Liver (tissue), 9 donors: ENCODE results near the gene CHN1. TPM values are rescaled to one million over a fixed set of nuclear protein-coding genes. Genes with fewer than 3 reads are reported as not detected.

Experiments used
- DNase-seq: peaks from one replicate; pipeline ENCODE4 v3.0.0-alpha.2; 2017; ENCODE audit warnings: low spot score
- H3K27ac ChIP-seq, 2 donors: one replicate each; pipeline ENCODE4 v1.7.0; 2013; ENCODE audit warnings: inconsistent platforms in 2 of 2, low read length in 2 of 2, control low read depth in 1 of 2, low read depth in 1 of 2, mild to moderate bottlenecking in 1 of 2
- H3K27me3 ChIP-seq, 4 donors: one replicate each; pipeline versions ENCODE4 v1.6.1 to v1.7.0; 2013; ENCODE audit warnings: low read length in 3 of 4, inconsistent platforms in 1 of 4, mild to moderate bottlenecking in 1 of 4, moderate library complexity in 1 of 4; ENCODE audit not compliant: control insufficient read depth in 4 of 4, insufficient read depth in 4 of 4
- H3K36me3 ChIP-seq, 4 donors: one replicate each; pipeline versions ENCODE4 v1.6.1 to v1.7.0; 2013; ENCODE audit warnings: low read length in 3 of 4, mild to moderate bottlenecking in 3 of 4, low read depth in 1 of 4, moderate library complexity in 1 of 4; ENCODE audit not compliant: control insufficient read depth in 4 of 4, insufficient read depth in 3 of 4
- H3K4me1 ChIP-seq, 4 donors: one replicate each; pipeline versions ENCODE4 v1.6.1 to v1.7.0; 2013; ENCODE audit warnings: low read length in 3 of 4, mild to moderate bottlenecking in 3 of 4, moderate library complexity in 1 of 4; ENCODE audit not compliant: control insufficient read depth in 4 of 4, insufficient read depth in 4 of 4
- H3K4me3 ChIP-seq, 3 donors: one replicate each; pipeline versions ENCODE4 v1.6.1 to v1.7.0; 2013; ENCODE audit warnings: low read length in 3 of 3, control low read depth in 1 of 3, low read depth in 1 of 3, mild to moderate bottlenecking in 1 of 3
- H3K9ac ChIP-seq, 2 donors: one replicate each; pipeline ENCODE4 v1.7.0; 2013; ENCODE audit warnings: low read length in 2 of 2, mild to moderate bottlenecking in 2 of 2, moderate library complexity in 2 of 2, control low read depth in 1 of 2, low read depth in 1 of 2
- H3K9me3 ChIP-seq, 4 donors: one replicate each; pipeline versions ENCODE4 v1.6.1 to v1.7.0; 2013; ENCODE audit warnings: low read length in 3 of 4; ENCODE audit not compliant: control insufficient read depth in 4 of 4
- FOXA1 ChIP-seq: IDR thresholded peaks from 2 replicates; pipeline ENCODE4 v1.6.1; 2016; ENCODE audit warnings: antibody characterized with exemption
- FOXA2 ChIP-seq: IDR thresholded peaks from 2 replicates; pipeline ENCODE4 v1.6.1; 2016; ENCODE audit warnings: antibody characterized with exemption
- HNF4A ChIP-seq, 2 donors: conservative IDR thresholded peaks; 2 replicates each; pipeline ENCODE4 v1.6.1; 2016; ENCODE audit warnings: antibody characterized with exemption in 2 of 2, mild to moderate bottlenecking in 2 of 2
- HNF4G ChIP-seq: IDR thresholded peaks from 2 replicates; pipeline ENCODE4 v1.6.1; 2016; ENCODE audit warnings: antibody characterized with exemption
- JUND ChIP-seq, 2 donors: IDR thresholded peaks; 2 replicates each; pipeline ENCODE4 v1.6.1; 2016; ENCODE audit warnings: antibody characterized with exemption in 2 of 2
- NR2F2 ChIP-seq: IDR thresholded peaks from 2 replicates; pipeline ENCODE4 v1.6.1; 2016; ENCODE audit warnings: antibody characterized with exemption
- RAD21 ChIP-seq, 2 donors: IDR thresholded peaks; 2 replicates each; pipeline ENCODE4 v1.6.1; 2016; ENCODE audit warnings: antibody characterized with exemption in 2 of 2, mild to moderate bottlenecking in 2 of 2
- RXRA ChIP-seq, 2 donors: IDR thresholded peaks; 2 replicates each; pipeline ENCODE4 v1.6.1; 2017 to 2018; ENCODE audit warnings: antibody characterized with exemption in 2 of 2, mild to moderate bottlenecking in 1 of 2
- SP1 ChIP-seq: IDR thresholded peaks from 2 replicates; pipeline ENCODE4 v1.6.1; 2018; ENCODE audit warnings: antibody characterized with exemption, mild to moderate bottlenecking
- TAF1 ChIP-seq: conservative IDR thresholded peaks from 2 replicates; pipeline ENCODE4 v1.6.1; 2016; ENCODE audit warnings: antibody characterized with exemption, mild to moderate bottlenecking
- YY1 ChIP-seq: IDR thresholded peaks from 2 replicates; pipeline ENCODE4 v1.6.1; 2016; ENCODE audit warnings: antibody characterized with exemption, mild to moderate bottlenecking
- WGBS: extraction: QIAGEN DNeasy Blood & Tissue Kit; methylation state at CpG from one replicate; pipeline ENCODE4 v1.1.7; 2013; 5-methylcytosine and 5-hydroxymethylcytosine counted together
- polyA plus RNA-seq, 2 donors: library from polyadenylated mRNA; stranded (reverse) in 1 of 2; unstranded in 1 of 2; fragments of 200-250 nt in 1 of 2; fragments of >200 nt in 1 of 2; fragmentation: Nextera tagmentation in 1 of 2; extraction: Ambion mirVana in 1 of 2; gene quantifications; one replicate each; pipeline versions ENCODE4 v1.2.1 to v1.2.3, GENCODE V29; 2013 to 2015
- total RNA-seq, 2 donors: library from RNA; depleted of rRNA; stranded (reverse); fragments of >200 nt; gene quantifications; one replicate each; pipeline ENCODE4 v1.2.3, GENCODE V29; 2014
- TF ChIP-seq, protein P1 (sequence below): fragments of 150-350 bp; IDR thresholded peaks from 2 replicates; pipeline ENCODE4 v1.5.1; 2017; ENCODE audit warnings: improper control_type of control experiment, low read depth, low read length; ENCODE audit not compliant: missing input control
- TF ChIP-seq, protein P2 (sequence below): IDR thresholded peaks from 2 replicates; pipeline ENCODE4 v1.6.1; 2016; ENCODE audit warnings: antibody characterized with exemption
- TF ChIP-seq, protein P3 (sequence below): IDR thresholded peaks from 2 replicates; pipeline ENCODE4 v1.6.1; 2016; ENCODE audit warnings: antibody characterized with exemption
- TF ChIP-seq, protein P4 (sequence below): IDR thresholded peaks from 2 replicates; pipeline ENCODE4 v1.6.1; 2016; ENCODE audit warnings: antibody characterized with exemption, mild to moderate bottlenecking
- TF ChIP-seq, protein P5 (sequence below): IDR thresholded peaks from 2 replicates; pipeline ENCODE4 v1.6.1; 2016; ENCODE audit warnings: antibody characterized with exemption
- donor health status: healthy.
- donor health status: healthy.
- donor health status: healthy.
- donor health status: healthy.
- donor health status: healthy.

Gene CHN1
- total and polyA plus RNA-seq, 4 donors: 0.66 to 1.6 (median 1.1) TPM

DNA sequence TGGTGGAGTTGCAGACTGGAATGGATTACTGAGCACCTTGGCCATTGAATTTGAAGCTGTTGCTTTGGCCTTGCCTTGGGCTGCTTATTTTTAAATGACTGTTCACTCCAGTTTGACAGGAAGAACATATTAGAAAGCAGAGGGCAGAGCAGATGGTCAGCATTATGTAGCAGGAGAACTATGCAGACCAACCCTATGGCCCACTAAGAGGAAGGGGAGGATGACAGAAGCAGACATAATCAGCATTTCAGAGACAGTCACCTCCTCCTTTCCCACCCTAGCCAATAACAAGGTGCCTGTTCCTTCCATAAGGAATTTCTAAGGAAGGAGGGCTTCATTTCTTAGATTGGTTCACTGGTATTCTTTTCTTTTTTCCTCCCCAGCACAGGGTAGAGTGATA lies 243.3 kb downstream of the CHN1 start:
- H3K4me1 ChIP-seq: no peaks in the 10 kb centered on the region
- TF ChIP-seq SP1 (no peak), HNF4G (no peak), FOXA2 (no peak), RAD21 (IDR thresholded peaks at IDR 0.05) (no peak), YY1 (no peak)
- TF ChIP-seq, protein P1, sequence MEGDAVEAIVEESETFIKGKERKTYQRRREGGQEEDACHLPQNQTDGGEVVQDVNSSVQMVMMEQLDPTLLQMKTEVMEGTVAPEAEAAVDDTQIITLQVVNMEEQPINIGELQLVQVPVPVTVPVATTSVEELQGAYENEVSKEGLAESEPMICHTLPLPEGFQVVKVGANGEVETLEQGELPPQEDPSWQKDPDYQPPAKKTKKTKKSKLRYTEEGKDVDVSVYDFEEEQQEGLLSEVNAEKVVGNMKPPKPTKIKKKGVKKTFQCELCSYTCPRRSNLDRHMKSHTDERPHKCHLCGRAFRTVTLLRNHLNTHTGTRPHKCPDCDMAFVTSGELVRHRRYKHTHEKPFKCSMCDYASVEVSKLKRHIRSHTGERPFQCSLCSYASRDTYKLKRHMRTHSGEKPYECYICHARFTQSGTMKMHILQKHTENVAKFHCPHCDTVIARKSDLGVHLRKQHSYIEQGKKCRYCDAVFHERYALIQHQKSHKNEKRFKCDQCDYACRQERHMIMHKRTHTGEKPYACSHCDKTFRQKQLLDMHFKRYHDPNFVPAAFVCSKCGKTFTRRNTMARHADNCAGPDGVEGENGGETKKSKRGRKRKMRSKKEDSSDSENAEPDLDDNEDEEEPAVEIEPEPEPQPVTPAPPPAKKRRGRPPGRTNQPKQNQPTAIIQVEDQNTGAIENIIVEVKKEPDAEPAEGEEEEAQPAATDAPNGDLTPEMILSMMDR: no peak
- TF ChIP-seq, protein P2, sequence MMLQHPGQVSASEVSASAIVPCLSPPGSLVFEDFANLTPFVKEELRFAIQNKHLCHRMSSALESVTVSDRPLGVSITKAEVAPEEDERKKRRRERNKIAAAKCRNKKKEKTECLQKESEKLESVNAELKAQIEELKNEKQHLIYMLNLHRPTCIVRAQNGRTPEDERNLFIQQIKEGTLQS: no peak
- H3K9me3 ChIP-seq: no peaks in the 10 kb centered on the region
- no peak for DNase-seq
- H3K4me3 ChIP-seq: no peak overlapping the region
- H3K36me3 ChIP-seq: no peaks in the 10 kb centered on the region
- no peak overlapping the region for H3K9ac ChIP-seq
- no peak overlapping the region for H3K27ac ChIP-seq
- no peaks in the 10 kb centered on the region for H3K27me3 ChIP-seq

DNA sequence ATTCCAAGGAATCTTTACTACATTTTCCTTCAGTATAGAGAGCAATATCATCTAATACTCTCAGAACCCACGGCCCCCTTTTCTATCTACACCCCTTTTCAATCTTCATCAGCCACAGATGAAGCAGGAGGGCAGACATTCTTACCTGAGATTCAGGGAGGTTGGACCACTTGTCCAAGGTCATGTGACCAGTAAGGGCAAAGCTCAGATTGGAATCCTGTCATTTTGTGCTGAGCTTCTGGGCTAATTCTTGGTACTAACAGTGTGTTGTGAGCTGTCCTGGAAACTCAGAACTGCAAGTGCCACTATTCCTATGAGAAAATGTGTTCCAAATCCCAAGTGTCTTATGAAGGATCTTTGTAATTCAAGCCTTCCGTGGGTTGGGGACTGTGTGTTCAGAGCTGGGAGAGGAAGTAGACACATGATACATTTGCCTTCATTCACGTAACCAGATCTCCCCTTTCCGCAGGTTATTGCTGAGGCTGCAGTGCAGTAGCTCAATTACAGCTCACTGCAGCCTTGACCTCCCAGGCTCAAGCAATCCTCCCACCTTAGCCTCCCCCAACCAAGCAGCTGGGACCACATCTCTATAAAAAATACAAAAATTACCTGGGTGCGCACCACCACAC lies 244.2 kb downstream of the CHN1 start:
- no peaks in the 10 kb centered on the region for H3K36me3 ChIP-seq
- no peaks in the 10 kb centered on the region for H3K9me3 ChIP-seq
- no peak overlapping the region for H3K9ac ChIP-seq
- no peak overlapping the region for H3K27ac ChIP-seq
- 91% methylated on average over 5 of the region's 5 CpGs for WGBS
- H3K4me1 ChIP-seq: no peaks in the 10 kb centered on the region
- H3K27me3 ChIP-seq: no peaks in the 10 kb centered on the region
- no peak for TF ChIP-seq SP1
- TF ChIP-seq JUND (IDR thresholded peaks at IDR 0.05): no peak
- no peak for TF ChIP-seq FOXA1
- TF ChIP-seq, protein P1: no peak
- no peak for DNase-seq
- no peak overlapping the region for H3K4me3 ChIP-seq

DNA sequence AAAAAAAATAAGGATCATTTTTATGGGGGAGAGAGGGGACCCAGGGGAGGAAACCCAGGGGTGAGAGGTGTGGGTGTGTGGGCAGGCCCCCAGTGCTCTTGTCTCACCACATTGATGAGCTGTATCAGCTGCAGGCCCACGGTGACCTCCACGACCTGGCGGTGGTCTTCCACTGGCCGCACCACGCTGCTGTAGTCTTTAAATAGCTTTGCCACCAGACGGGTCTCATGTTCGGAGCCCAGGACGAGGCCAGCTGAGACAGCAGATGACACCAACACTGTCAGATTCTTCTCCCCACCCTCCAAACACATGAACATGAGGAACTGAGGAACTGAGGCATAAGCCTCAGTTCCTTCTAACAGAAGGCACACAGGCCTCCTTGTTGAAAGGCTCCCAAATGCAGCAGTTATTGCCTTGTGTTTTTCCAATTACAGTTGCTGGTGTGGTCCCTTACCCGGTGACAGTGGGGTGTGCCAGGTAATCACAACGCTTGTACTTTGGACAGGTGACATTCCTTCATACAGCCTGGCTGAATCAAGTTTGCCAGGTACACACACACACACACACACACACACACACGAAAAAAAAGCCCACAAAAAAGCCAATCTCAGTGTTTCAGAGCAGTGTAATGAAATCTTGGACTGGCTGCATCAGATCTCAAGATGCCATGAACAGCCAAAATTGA lies 245.7 kb downstream of the CHN1 start:
- Histone ChIP-seq H3K9me3 (no peaks in the 10 kb centered on the region), H3K27ac (no peak overlapping the region), H3K36me3 (no peaks in the 10 kb centered on the region), H3K4me3 (no peak overlapping the region), H3K4me1 (no peaks in the 10 kb centered on the region), H3K9ac (no peak overlapping the region), H3K27me3 (no peaks in the 10 kb centered on the region)
- DNase-seq: no peak
- 77% methylated on average over 11 of the region's 11 CpGs for WGBS
- TF ChIP-seq FOXA2: no peak
- TF ChIP-seq SP1: no peak
- TF ChIP-seq, protein P3, sequence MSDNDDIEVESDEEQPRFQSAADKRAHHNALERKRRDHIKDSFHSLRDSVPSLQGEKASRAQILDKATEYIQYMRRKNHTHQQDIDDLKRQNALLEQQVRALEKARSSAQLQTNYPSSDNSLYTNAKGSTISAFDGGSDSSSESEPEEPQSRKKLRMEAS: no peak
- TF ChIP-seq RXRA (IDR thresholded peaks at IDR 0.05): no peak
- no peak for TF ChIP-seq RAD21 (IDR thresholded peaks at IDR 0.05)
- TF ChIP-seq, protein P2: no peak
- TF ChIP-seq, protein P4, sequence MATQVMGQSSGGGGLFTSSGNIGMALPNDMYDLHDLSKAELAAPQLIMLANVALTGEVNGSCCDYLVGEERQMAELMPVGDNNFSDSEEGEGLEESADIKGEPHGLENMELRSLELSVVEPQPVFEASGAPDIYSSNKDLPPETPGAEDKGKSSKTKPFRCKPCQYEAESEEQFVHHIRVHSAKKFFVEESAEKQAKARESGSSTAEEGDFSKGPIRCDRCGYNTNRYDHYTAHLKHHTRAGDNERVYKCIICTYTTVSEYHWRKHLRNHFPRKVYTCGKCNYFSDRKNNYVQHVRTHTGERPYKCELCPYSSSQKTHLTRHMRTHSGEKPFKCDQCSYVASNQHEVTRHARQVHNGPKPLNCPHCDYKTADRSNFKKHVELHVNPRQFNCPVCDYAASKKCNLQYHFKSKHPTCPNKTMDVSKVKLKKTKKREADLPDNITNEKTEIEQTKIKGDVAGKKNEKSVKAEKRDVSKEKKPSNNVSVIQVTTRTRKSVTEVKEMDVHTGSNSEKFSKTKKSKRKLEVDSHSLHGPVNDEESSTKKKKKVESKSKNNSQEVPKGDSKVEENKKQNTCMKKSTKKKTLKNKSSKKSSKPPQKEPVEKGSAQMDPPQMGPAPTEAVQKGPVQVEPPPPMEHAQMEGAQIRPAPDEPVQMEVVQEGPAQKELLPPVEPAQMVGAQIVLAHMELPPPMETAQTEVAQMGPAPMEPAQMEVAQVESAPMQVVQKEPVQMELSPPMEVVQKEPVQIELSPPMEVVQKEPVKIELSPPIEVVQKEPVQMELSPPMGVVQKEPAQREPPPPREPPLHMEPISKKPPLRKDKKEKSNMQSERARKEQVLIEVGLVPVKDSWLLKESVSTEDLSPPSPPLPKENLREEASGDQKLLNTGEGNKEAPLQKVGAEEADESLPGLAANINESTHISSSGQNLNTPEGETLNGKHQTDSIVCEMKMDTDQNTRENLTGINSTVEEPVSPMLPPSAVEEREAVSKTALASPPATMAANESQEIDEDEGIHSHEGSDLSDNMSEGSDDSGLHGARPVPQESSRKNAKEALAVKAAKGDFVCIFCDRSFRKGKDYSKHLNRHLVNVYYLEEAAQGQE: no peak
- TF ChIP-seq TAF1: no peak
- TF ChIP-seq HNF4G: no peak
- no peak for TF ChIP-seq FOXA1
- TF ChIP-seq, protein P5, sequence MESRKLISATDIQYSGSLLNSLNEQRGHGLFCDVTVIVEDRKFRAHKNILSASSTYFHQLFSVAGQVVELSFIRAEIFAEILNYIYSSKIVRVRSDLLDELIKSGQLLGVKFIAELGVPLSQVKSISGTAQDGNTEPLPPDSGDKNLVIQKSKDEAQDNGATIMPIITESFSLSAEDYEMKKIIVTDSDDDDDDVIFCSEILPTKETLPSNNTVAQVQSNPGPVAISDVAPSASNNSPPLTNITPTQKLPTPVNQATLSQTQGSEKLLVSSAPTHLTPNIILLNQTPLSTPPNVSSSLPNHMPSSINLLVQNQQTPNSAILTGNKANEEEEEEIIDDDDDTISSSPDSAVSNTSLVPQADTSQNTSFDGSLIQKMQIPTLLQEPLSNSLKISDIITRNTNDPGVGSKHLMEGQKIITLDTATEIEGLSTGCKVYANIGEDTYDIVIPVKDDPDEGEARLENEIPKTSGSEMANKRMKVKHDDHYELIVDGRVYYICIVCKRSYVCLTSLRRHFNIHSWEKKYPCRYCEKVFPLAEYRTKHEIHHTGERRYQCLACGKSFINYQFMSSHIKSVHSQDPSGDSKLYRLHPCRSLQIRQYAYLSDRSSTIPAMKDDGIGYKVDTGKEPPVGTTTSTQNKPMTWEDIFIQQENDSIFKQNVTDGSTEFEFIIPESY: no peak
- no peak for TF ChIP-seq HNF4A (conservative IDR thresholded peaks at IDR 0.05)
- no peak for TF ChIP-seq NR2F2
